Endothelial cell of umbilical vein (primary cell): ENCODE data around the gene MT1HL1. TPM values are rescaled to one million over a fixed set of nuclear protein-coding genes. Genes with fewer than 3 reads are reported as not detected.

Experiments used
- Bru-seq: library from RNA; stranded (reverse); fragments of 400-500 nt; gene quantifications from one replicate; lab custom pipeline; 2021; lab: Mats Ljungman, UMichigan
- BruChase-seq, 2 experiments: library from RNA; stranded (reverse); fragments of 400-500 nt; gene quantifications; one replicate each; lab custom pipeline; 2021; lab: Mats Ljungman, UMichigan
- BruUV-seq: library from RNA; stranded (reverse); fragments of 400-500 nt; replicated peaks from 2 replicates; lab custom pipeline; 2021; lab: Mats Ljungman, UMichigan
- CTCF ChIA-PET: fragments of 300-600, 350-600 bp; sonication (Branson Sonifier 250); formaldehyde crosslinking; loops from one replicate; lab custom pipeline; 2021; ENCODE audit warnings: antibody characterized with exemption, inconsistent platforms; lab: Charles Lee
- POLR2A ChIA-PET: fragments of 300-600, 350-600 bp; sonication (Branson Sonifier 250); formaldehyde crosslinking; loops from one replicate; lab custom pipeline; 2021; ENCODE audit warnings: antibody characterized with exemption, inconsistent platforms; lab: Charles Lee
- DNase-seq: peaks from one replicate; pipeline ENCODE4 v3.0.0-alpha.2; 2011; ENCODE audit warnings: low read depth, low spot score
- FAIRE-seq: peaks from 2 replicates; lab custom pipeline; 2011; peaks lifted over from hg19 to GRCh38; lab: Jason Lieb, UNC
- H2AFZ ChIP-seq: 2 replicates; pipeline ENCODE4 v1.6.0; 2012; ENCODE audit warnings: low read depth, low read length, control low read depth, inconsistent platforms
- H3K27ac ChIP-seq: 2 replicates; pipeline ENCODE4 v1.5.1; 2011; ENCODE audit warnings: low read depth, mild to moderate bottlenecking, control low read depth, low read length, moderate library complexity; ENCODE audit not compliant: insufficient read depth
- H3K27me3 ChIP-seq, 2 experiments: 2 replicates each; pipeline versions ENCODE4 v1.6.0 to v1.6.1; 2011; ENCODE audit warnings: low read length in 2 of 2, mixed read lengths in 1 of 2; ENCODE audit not compliant: control insufficient read depth in 2 of 2, insufficient read depth in 2 of 2
- H3K36me3 ChIP-seq, 2 experiments: 2 replicates in 1 of 2; 3 replicates in 1 of 2; pipeline ENCODE4 v1.5.1; 2011; ENCODE audit warnings: low read length in 2 of 2, mild to moderate bottlenecking in 1 of 2, moderate library complexity in 1 of 2; ENCODE audit not compliant: control insufficient read depth in 2 of 2, insufficient read depth in 2 of 2; ENCODE audit errors: extremely low read depth in 1 of 2
- H3K4me1 ChIP-seq: 3 replicates; pipeline ENCODE4 v1.5.1; 2011; ENCODE audit warnings: mild to moderate bottlenecking, low read length; ENCODE audit not compliant: control insufficient read depth, insufficient read depth; ENCODE audit errors: extremely low read depth
- H3K4me2 ChIP-seq: 2 replicates; pipeline ENCODE4 v1.6.1; 2011; ENCODE audit warnings: low read length, control low read depth, mixed read lengths; ENCODE audit not compliant: insufficient read depth
- H3K4me3 ChIP-seq, 3 experiments: fragments of 200-600 bp in 1 of 3; sonication (generic), shearing (Covaris generic) in 1 of 3; replicated peaks in 1 of 3; 2 replicates each; pipeline ENCODE4 v1.5.1; 2011 to 2016; ENCODE audit warnings: control low read depth in 3 of 3, low read length in 3 of 3, mild to moderate bottlenecking in 2 of 3, inconsistent platforms in 1 of 3, low read depth in 1 of 3, moderate library complexity in 1 of 3; ENCODE audit not compliant: insufficient read depth in 1 of 3
- H3K79me2 ChIP-seq: 2 replicates; pipeline ENCODE4 v1.6.0; 2012; ENCODE audit warnings: low read length, inconsistent platforms; ENCODE audit not compliant: control insufficient read depth, insufficient read depth
- H3K9ac ChIP-seq: replicated peaks from 2 replicates; pipeline ENCODE3; 2011; ENCODE audit warnings: low read length, control low read depth; ENCODE audit not compliant: insufficient read depth; ENCODE audit errors: extremely low read depth
- H3K9me1 ChIP-seq: replicated peaks from 3 replicates; pipeline ENCODE4 v1.6.0; 2011; ENCODE audit warnings: mild to moderate bottlenecking, low read length; ENCODE audit not compliant: control insufficient read depth, insufficient read depth; ENCODE audit errors: extremely low read depth
- H3K9me3 ChIP-seq: replicated peaks from 2 replicates; pipeline ENCODE4 v1.5.1; 2012; ENCODE audit warnings: low read length, inconsistent platforms; ENCODE audit not compliant: control insufficient read depth, insufficient read depth
- H4K20me1 ChIP-seq: replicated peaks from 2 replicates; pipeline ENCODE3; 2011; ENCODE audit warnings: mild to moderate bottlenecking, low read length; ENCODE audit not compliant: control insufficient read depth, insufficient read depth; ENCODE audit errors: extremely low read depth
- CTCF ChIP-seq, 2 donors: IDR thresholded peaks; 1 replicate in 1 of 2; 2 replicates in 1 of 2; pipeline ENCODE4 v1.5.1; 2011; ENCODE audit warnings: low read length in 2 of 2, mild to moderate bottlenecking in 2 of 2, moderate library complexity in 2 of 2, control low read depth in 1 of 2, inconsistent platforms in 1 of 2, low read depth in 1 of 2; ENCODE audit not compliant: insufficient read depth in 1 of 2; ENCODE audit errors: extremely low read depth in 1 of 2
- FOS ChIP-seq: IDR thresholded peaks from 2 replicates; pipeline ENCODE4 v1.6.1; 2011; ENCODE audit warnings: mild to moderate bottlenecking, low read length, moderate library complexity, borderline replicate concordance; ENCODE audit not compliant: insufficient read depth
- GATA2 ChIP-seq: IDR thresholded peaks from 2 replicates; pipeline ENCODE4 v1.7.0; 2011; ENCODE audit warnings: low read depth, mild to moderate bottlenecking, moderate library complexity, mixed read lengths, low read length; ENCODE audit not compliant: insufficient read length, insufficient read depth
- JUN ChIP-seq: IDR thresholded peaks from 2 replicates; pipeline ENCODE4 v1.6.1; 2011; ENCODE audit warnings: borderline replicate concordance, low read depth; ENCODE audit not compliant: insufficient read length, insufficient read depth
- MAX ChIP-seq: IDR thresholded peaks from 2 replicates; pipeline ENCODE4 v1.6.1; 2011; ENCODE audit not compliant: insufficient read depth, insufficient read length
- MYC ChIP-seq: IDR thresholded peaks from one replicate; pipeline ENCODE4 v1.6.1; 2011; ENCODE audit warnings: mild to moderate bottlenecking, low read depth, low read length
- POLR2A ChIP-seq: IDR thresholded peaks from 2 replicates; pipeline ENCODE4 v1.6.1; 2012; ENCODE audit warnings: low read depth, mild to moderate bottlenecking, control low read depth, low read length
- POLR2AphosphoS5 ChIP-seq: IDR thresholded peaks from 2 replicates; pipeline ENCODE4 v1.6.1; 2012; ENCODE audit warnings: low read depth, mild to moderate bottlenecking, control low read depth, low read length, moderate library complexity; ENCODE audit not compliant: insufficient read depth
- dilution Hi-C: fragments of 300-500 bp; cut with MboI; formaldehyde crosslinking; loops from one replicate; pipeline ENCODE4 v1.15.0; 2019; ENCODE audit warnings: low sequenced_read_pairs; ENCODE audit not compliant: extremely low pct_ligation_motif_present
- intact Hi-C: fragments of 100-400 bp; cut with micrococcal nuclease; formaldehyde crosslinking; loops from one replicate; pipeline ENCODE4 v1.10.0; 2022
- long read RNA-seq: library from polyadenylated mRNA; stranded (forward); transcript quantifications from one replicate; pipeline ENCODE4 v2.0.0, GENCODE V29; 2021
- polyA minus RNA-seq, 3 experiments: library from RNA; depleted of rRNA, polyadenylated mRNA; stranded (reverse); fragments of >200 nt; gene quantifications; 1 replicate in 1 of 3; 2 replicates in 2 of 3; pipeline ENCODE4 v1.2.3, GENCODE V29; 2011
- polyA plus RNA-seq, 4 experiments: library from polyadenylated mRNA; depleted of rRNA in 3 of 4; stranded (reverse) in 3 of 4; unstranded in 1 of 4; fragments of >200 nt; gene quantifications; 2 replicates each; pipeline versions ENCODE4 v1.2.1 to v1.2.3, GENCODE V29; 2011 to 2012; ENCODE audit warnings: missing spikeins in 1 of 4
- total RNA-seq: library from RNA; stranded (reverse); gene quantifications from 2 replicates; pipeline ENCODE4 v1.2.3, GENCODE V29; 2021

MT1HL1 gene
- total RNA-seq: not detected in 2 replicates
- polyA plus RNA-seq: not detected in 2 replicates
- not detected in 2 replicates for polyA plus RNA-seq (2011; cell fraction: cytosol; rRNA removed)
- polyA plus RNA-seq (2011; cell fraction: nucleus; rRNA removed): not detected in 2 replicates
- not detected in 2 replicates for polyA plus RNA-seq (2012)
- not detected in 2 replicates for polyA minus RNA-seq
- not detected for polyA minus RNA-seq (2011; cell fraction: cytosol; rRNA and poly(A)+ RNA removed)
- polyA minus RNA-seq (2011; cell fraction: nucleus; rRNA and poly(A)+ RNA removed): not detected in 2 replicates
- Bru-seq, nascent RNA: not detected
- not detected for BruChase-seq, experiment 1, labeled RNA remaining after a 6-hour chase
- not detected for BruChase-seq, experiment 2, labeled RNA remaining after a 2-hour chase
- long read RNA-seq: 0 reads

- no peak for FAIRE-seq
- peaks cover 4% of the 10 kb centered on the region for H3K9me3 ChIP-seq
- H2AFZ ChIP-seq: no peak within 1 kb of the TSS
- no peaks in the 10 kb centered on the region for H3K79me2 ChIP-seq
- POLR2A ChIA-PET: no interaction called here
- BruUV-seq: no TSS peak
- no peaks in the 10 kb centered on the region for H3K9me1 ChIP-seq
- intact Hi-C loops (no loop called here), dilution Hi-C loops (no loop called here)
- no peak for TF ChIP-seq JUN
- TF ChIP-seq FOS: no peak
- TF ChIP-seq MYC: no peak
- no peak for TF ChIP-seq MAX
- no peak for TF ChIP-seq POLR2AphosphoS5
- TF ChIP-seq POLR2A: no peak
- TF ChIP-seq CTCF (IDR thresholded peaks at IDR 0.05; ENCODE audit: extremely low read depth in 1 of 2, insufficient read depth in 1 of 2, low read depth in 1 of 2, low read length in 2 of 2): no peak
- TF ChIP-seq GATA2: no peak
- DNase-seq: no peak
- H3K9ac ChIP-seq: no peak within 1 kb of the TSS
- CTCF ChIA-PET: no interaction called here
- no peak within 1 kb of the TSS for H3K4me3 ChIP-seq
- no peaks in the 10 kb centered on the region for H3K27me3 ChIP-seq
- H3K4me2 ChIP-seq: no peak within 1 kb of the TSS
- no peaks in the 10 kb centered on the region for H4K20me1 ChIP-seq
- H3K36me3 ChIP-seq: no peaks in the 10 kb centered on the region
- H3K4me1 ChIP-seq: no peaks in the 10 kb centered on the region
- H3K27ac ChIP-seq: no peak within 1 kb of the TSS
Measured at GRCh38 chr1:237004116-237004515, at the start of gene MT1HL1. TSS of gene MT1HL1 (minus strand) at chr1:237004441. CDS start at chr1:237004372, 69 bp downstream.
